Body of pancreas (tissue), 4 donors: ENCODE data around the gene CKAP2L. TPM values are rescaled to one million over a fixed set of nuclear protein-coding genes. Genes with fewer than 3 reads are reported as not detected.
A peak's percentile ranks its signal among the peaks of the same experiment; 100 is the strongest.

Experiments used
- ATAC-seq: fragments of 150-250 bp; one replicate; pipeline ENCODE4 v1.9.1; 2016
- DNase-seq, 4 donors: peaks; one replicate each; pipeline ENCODE4 v3.0.0-alpha.2; 2019
- H3K27ac ChIP-seq, 4 donors: fragments of 200-600 bp; sonication (generic); 1 replicate in 3 of 4; 2 replicates in 1 of 4; pipeline versions ENCODE4 v1.5.1 to v1.6.1; 2016 to 2019; ENCODE audit warnings: mild to moderate bottlenecking in 1 of 4, mixed read lengths in 1 of 4, moderate library complexity in 1 of 4
- H3K27me3 ChIP-seq, 2 donors: fragments of 200-600 bp; sonication (generic); one replicate each; pipeline ENCODE4 v1.6.0; 2016; ENCODE audit warnings: mild to moderate bottlenecking in 1 of 2
- H3K36me3 ChIP-seq, 2 donors: fragments of 200-600 bp; sonication (generic); replicated peaks in 1 of 2; 2 replicates each; pipeline ENCODE4 v1.5.1; 2016; ENCODE audit warnings: low read depth in 2 of 2; ENCODE audit not compliant: insufficient read depth in 1 of 2
- H3K4me1 ChIP-seq: fragments of 200-600 bp; sonication (generic); one replicate; pipeline ENCODE4 v1.6.0; 2016
- H3K4me3 ChIP-seq, 2 donors: fragments of 200-600 bp; sonication (generic); 1 replicate in 1 of 2; 2 replicates in 1 of 2; pipeline ENCODE4 v1.5.1; 2016 to 2019
- H3K9me3 ChIP-seq, 3 donors: fragments of 200-600 bp; sonication (generic); 1 replicate in 2 of 3; 2 replicates in 1 of 3; pipeline ENCODE4 v1.5.1; 2016
- CTCF ChIP-seq, 7 experiments: fragments of 450-650 bp in 4 of 7; fragments of 200-600 bp in 3 of 7; sonication (generic) in 3 of 7; IDR thresholded peaks; one replicate each; pipeline ENCODE4 v1.5.1; 2016 to 2019; ENCODE audit warnings: antibody characterized with exemption in 7 of 7
- POLR2A ChIP-seq, 3 donors: fragments of 450-650 bp; IDR thresholded peaks; one replicate each; pipeline ENCODE4 v1.6.1; 2016; ENCODE audit warnings: antibody characterized with exemption in 3 of 3, mild to moderate bottlenecking in 2 of 3
- WGBS, 2 donors: methylation state at CpG; one replicate each; pipeline ENCODE4 v1.1.5; 2017; 5-methylcytosine and 5-hydroxymethylcytosine counted together
- intact Hi-C: fragments of 100-400 bp; cut with DNase I; formaldehyde crosslinking; loops from one replicate; pipeline ENCODE4 v1.15.1; 2023
- total RNA-seq, 2 donors: library from RNA; depleted of rRNA; stranded (reverse); fragments of >200 nt; gene quantifications; one replicate each; pipeline ENCODE4 v1.1.0, GENCODE V29; 2016

The CKAP2L gene
- under 1 TPM in 1 of 2 donors, not detected in 1; under 0.01 TPM for total RNA-seq

DNA sequence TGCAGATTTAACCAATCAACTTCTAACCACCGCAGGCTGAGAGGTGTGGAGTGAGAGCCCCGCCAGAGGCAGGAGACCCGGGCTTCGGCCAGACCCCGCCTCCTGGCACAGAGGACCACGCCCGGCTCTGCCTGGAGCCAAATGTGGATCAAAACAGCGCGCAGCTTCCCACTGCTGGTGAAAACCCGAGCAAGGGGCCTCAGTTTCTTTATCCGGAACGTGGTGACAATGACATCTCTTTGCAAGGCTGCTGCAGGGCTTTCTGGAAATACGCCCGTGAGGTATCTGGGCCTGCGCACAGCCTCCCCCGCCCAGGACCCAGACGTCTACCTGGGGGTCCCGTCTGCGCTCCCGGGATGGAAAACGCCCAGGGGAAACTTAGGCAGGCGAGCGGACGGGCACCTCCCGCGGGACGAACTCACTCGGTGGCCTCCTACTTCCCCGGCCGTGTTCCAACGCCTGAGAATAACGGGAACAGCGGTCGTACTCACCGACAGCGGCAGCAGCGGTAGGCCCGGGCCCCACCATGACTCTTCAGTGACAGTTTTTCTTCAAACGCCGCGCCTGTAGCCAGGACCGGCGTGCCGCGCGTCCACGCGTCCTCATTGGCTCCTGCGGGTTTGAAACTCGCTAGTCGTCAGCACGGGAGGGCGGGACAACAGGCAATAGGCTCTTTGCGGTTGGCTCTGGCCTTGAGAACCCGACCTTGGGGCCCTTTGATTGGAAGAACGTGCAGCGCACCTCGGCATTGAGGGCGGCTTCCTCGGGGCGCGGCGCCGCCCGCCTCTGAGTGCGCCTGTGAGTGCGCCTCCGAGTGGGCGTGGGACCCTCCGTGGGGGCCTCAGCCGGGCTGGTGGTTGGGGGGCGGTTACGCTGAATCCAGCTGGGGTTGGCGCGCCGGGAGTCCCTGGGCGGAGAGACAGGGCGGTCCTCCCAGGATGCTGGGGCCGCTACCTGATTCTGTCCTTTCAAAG lies at the start of gene CKAP2L:
Gene CKAP2L, minus strand, starts transcription at position 539 of the 974 bp plus-strand sequence. Its CDS starts 11 bp downstream, at position 528.
- DNase-seq (peak; percentile 93 to 96 (median 95)), ATAC-seq (peak; percentile 100)
- H3K27ac ChIP-seq = peak within 1 kb of the TSS in 1 of 4 donors; percentile 29
- H3K4me1 ChIP-seq = peaks cover 12% of the 10 kb centered on the region
- intact Hi-C loops = no loop called here
- H3K9me3 ChIP-seq = no peaks in the 10 kb centered on the region
- H3K27me3 ChIP-seq = no peaks in the 10 kb centered on the region
- WGBS, 2 donors = 1 to 3% methylated on average over 6 to 76 of the region's 79 CpGs
- H3K36me3 ChIP-seq = no peaks in the 10 kb centered on the region
- TF ChIP-seq POLR2A (IDR thresholded peaks at IDR 0.05) (no peak), CTCF (IDR thresholded peaks at IDR 0.05) (no peak)
- H3K4me3 ChIP-seq = peak within 1 kb of the TSS; percentile 39 to 46

DNA sequence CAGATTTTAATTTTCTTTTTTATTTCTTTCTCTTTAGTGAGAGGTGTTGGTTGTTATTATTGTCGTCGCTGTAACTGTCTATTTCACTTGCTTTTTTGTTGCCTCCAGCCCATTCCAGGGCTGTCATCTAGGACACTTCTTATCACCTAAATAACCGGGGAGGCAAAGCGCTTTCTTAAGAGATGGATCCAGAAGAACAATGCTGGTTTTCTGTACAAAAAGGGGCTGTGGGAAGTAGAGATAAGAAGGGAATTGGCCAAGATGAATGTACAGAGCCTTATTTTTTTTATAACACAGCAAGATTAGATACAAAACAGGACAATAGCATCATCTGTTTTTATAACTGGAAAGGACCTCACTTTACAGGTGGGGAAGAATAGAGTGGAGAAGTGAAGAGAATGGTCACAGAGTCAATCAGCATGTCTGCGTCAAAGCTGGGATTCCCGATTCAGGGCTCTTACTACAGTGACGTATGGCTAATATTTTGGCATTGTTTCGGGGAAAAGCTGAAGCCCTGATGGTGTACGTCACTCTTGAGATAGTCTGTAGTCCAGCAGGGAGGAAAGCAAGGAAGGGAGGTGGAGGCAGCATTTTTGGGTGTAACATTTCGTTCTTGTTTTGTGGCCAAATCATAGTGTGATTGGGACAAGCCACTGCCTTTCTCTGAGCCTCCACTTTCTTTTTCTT lies 49.0 kb upstream of the CKAP2L start:
- H3K4me1 ChIP-seq = peaks cover 45% of the 10 kb centered on the region
- ATAC-seq (no peak), DNase-seq (no peak)
- TF ChIP-seq CTCF (IDR thresholded peaks at IDR 0.05) (no peak), POLR2A (IDR thresholded peaks at IDR 0.05) (no peak)
- WGBS, 2 donors = 66 to 70% methylated on average over 10 of the region's 10 CpGs
- no peaks in the 10 kb centered on the region for H3K27me3 ChIP-seq
- H3K36me3 ChIP-seq = no peaks in the 10 kb centered on the region
- H3K4me3 ChIP-seq = no peak overlapping the region
- no peaks in the 10 kb centered on the region for H3K9me3 ChIP-seq
- intact Hi-C loops = no loop called here
- H3K27ac ChIP-seq = peak overlapping the region in 3 of 4 donors; percentile 60 to 62 (median 62)

DNA sequence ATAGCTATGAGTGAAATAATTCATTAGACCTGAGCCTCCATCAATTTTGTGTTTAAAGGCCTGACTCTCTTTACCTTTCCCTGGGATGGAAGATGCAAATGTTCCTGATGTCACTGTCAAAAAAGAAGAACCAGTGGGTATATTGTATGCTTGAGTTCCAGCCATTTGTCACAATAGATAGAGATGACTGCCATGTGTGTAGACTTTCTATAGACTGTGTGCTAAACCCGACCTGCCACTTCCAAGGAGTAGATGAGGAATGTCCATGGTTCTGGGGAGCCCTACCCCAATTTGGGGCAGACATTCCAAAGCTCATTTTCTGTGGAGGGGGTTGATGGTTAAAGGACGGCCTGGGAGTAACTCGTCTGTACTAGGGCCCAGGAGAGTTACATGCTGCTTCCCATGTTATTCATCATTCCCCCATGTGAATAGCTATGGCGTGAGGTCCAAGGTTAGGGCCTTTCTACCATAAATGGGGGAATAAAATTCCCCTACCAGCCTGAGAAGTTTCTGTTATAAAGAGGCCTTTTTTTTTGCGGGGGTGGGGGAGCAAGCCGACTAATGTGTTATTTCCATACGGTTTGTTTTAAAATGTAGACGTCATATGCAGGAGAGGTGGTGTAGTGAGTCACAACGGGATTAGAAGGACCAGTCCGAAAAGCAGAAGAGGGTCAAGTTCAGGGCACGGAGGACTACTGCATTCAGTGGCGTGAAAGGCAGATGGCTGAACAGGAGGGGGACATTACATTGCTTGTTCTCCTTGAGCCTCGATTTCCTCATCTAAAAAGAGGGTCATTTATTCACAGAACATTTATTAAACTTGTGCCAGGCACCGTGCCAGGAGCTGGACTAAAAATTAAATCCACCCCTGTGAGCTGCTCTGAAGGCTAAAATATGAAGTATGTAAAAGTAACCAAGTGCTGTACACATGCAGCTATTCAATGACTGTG lies 48.2 kb upstream of the CKAP2L start:
- ATAC-seq (peak; percentile 24), DNase-seq (peak in 1 of 4 donors; percentile 48)
- no peaks in the 10 kb centered on the region for H3K9me3 ChIP-seq
- WGBS, 2 donors = 50 to 51% methylated on average over 12 to 14 of the region's 14 CpGs
- H3K27ac ChIP-seq = peak overlapping the region in 3 of 4 donors; percentile 60 to 62 (median 62)
- TF ChIP-seq CTCF (IDR thresholded peaks at IDR 0.05) (no peak), POLR2A (IDR thresholded peaks at IDR 0.05) (no peak)
- intact Hi-C loops = no loop called here
- peaks cover 39% of the 10 kb centered on the region for H3K4me1 ChIP-seq
- no peaks in the 10 kb centered on the region for H3K36me3 ChIP-seq
- no peak overlapping the region for H3K4me3 ChIP-seq
- no peaks in the 10 kb centered on the region for H3K27me3 ChIP-seq

DNA sequence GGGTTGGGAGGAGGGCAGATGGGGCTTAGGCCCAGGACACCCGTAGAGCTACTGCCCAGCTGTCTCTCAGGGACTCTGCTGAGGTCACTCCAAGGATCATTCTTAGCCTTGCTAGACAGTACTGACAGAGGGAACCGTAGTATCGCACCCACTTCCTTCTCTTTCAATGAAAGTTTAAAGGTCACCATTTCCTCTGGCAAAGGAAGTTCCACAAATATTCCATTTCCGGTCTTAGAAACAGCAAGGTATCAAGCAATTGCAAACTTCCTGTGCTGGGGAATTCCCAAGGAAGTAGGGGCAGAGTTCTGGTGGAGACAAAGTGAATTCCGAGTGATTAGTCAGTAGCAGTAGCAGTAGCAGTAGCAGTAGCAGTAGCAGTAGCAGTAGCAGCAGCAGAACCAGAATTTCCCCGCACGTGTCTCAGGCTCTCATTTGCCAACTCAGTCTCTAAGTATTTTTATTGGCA lies 47.5 kb upstream of the CKAP2L start:
- Histone ChIP-seq H3K4me1 (peaks cover 36% of the 10 kb centered on the region), H3K27ac (peak overlapping the region in 3 of 4 donors; percentile 33 to 62 (median 60)), H3K4me3 (no peak overlapping the region), H3K27me3 (no peaks in the 10 kb centered on the region), H3K36me3 (no peaks in the 10 kb centered on the region), H3K9me3 (no peaks in the 10 kb centered on the region)
- TF ChIP-seq POLR2A (IDR thresholded peaks at IDR 0.05) = peak in 1 of 3 donors; percentile 13
- no peak for TF ChIP-seq CTCF (IDR thresholded peaks at IDR 0.05)
- 55 to 63% methylated on average over 7 of the region's 7 CpGs for WGBS, 2 donors
- intact Hi-C loops = no loop called here
- DNase-seq (peak in 1 of 4 donors; percentile 31), ATAC-seq (peak; percentile 69)
